Measurements from ENCODE around the gene KDM5B. TPM values are rescaled to one million over a fixed set of nuclear protein-coding genes. Genes with fewer than 3 reads are reported as not detected.

The KDM5B gene
- total and polyA plus RNA-seq, 9 of the 15 experiments (the other 6 are each of a cell fraction or from before 2014, with no cell fraction given), result 15.4 to 90.6 (median 57.1) TPM

- TF ChIP-seq ZNF407 (IDR thresholded peaks at IDR 0.05; ENCODE audit: low read depth) (no peak), CHD4 (IDR thresholded peaks at IDR 0.05; ENCODE audit: insufficient read depth, insufficient replicate concordance, low read depth, low read length, poor library complexity, severe bottlenecking) (peak; percentile 7), ZNF511 (CRISPR knock-in tag; IDR thresholded peaks at IDR 0.05) (peak; percentile 73; the same call in 1 of the 2 replicates), ARHGAP35 (IDR thresholded peaks at IDR 0.05; ENCODE audit: partially characterized antibody) (peak; percentile 22), ZBTB11 (CRISPR knock-in tag; IDR thresholded peaks at IDR 0.05) (peak in 1 of 3 experiments; percentile 29; a peak in 1 of 6 replicates), PKNOX1 (IDR thresholded peaks at IDR 0.05) (no peak), RBM22 (IDR thresholded peaks at IDR 0.05; ENCODE audit: low read depth, low read length, poor library complexity, severe bottlenecking) (peak; percentile 70), ZNF23 (CRISPR knock-in tag; IDR thresholded peaks at IDR 0.05) (no peak), IRF1 (CRISPR knock-in tag; IDR thresholded peaks at IDR 0.05; ENCODE audit: borderline replicate concordance) (no peak), PTTG1 (tag; IDR thresholded peaks at IDR 0.05; ENCODE audit: low read depth) (no peak), KDM2B (CRISPR knock-in tag; IDR thresholded peaks at IDR 0.05) (no peak), MED1 (CRISPR knock-in tag; IDR thresholded peaks at IDR 0.05; ENCODE audit: borderline replicate concordance) (no peak)
These were observed 1.3 kb downstream of the KDM5B start (continued) for GRCh38 chr1:202806845-202807450.

Data from K562 (cell line).